A549 treated with CpdA at 1 μM for 4 hours (cell line): Measurements from ENCODE around the gene CCDC186. TPM values are rescaled to one million over a fixed set of nuclear protein-coding genes. Genes with fewer than 3 reads are reported as not detected.

Source experiments
- total RNA-seq: library from RNA; stranded (reverse); fragments of 200-300 nt; extraction: Qiagen RNA extraction; gene quantifications from 5 replicates; pipeline ENCODE4 v1.2.3, GENCODE V29; 2022; ENCODE audit warnings: low read depth

CCDC186 gene
- total RNA-seq, result 4.1 to 6.7 TPM (median 5.1 TPM) in 5 replicates

GRCh38 chr10:114173921-114174694 lies at the start of gene CCDC186:
CCDC186 (minus strand) TSS chr10:114174203; CDS start chr10:114163268, 10,935 bp downstream.

GRCh38 chr10:114179148-114179547 lies 5.1 kb upstream of the CCDC186 start, which contains the start of gene TDRD1:
TDRD1 (plus strand) TSS chr10:114179353; CDS start chr10:114187832, 8,479 bp downstream.

Other genes starting within 250 kb of the CCDC186 start
- 0.41 to 0.94 TPM (median 0.74 TPM) in 5 replicates for gene ADRB1, start 130.3 kb downstream of the CCDC186 start, total RNA-seq
- not detected in 5 replicates for gene TDRD1, start 5.2 kb upstream of the CCDC186 start, total RNA-seq
- gene VWA2, start 65.1 kb upstream of the CCDC186 start, total RNA-seq, result not detected in 5 replicates
- 20.9 to 28.2 TPM (median 27.3 TPM) in 5 replicates for gene AFAP1L2, start 230.3 kb upstream of the CCDC186 start, total RNA-seq